Astrocyte of the spinal cord (primary cell): ENCODE results near the gene CSE1L.
"Not testable (repeated sequence)": the region's sequence is repeated elsewhere in the genome, so short reads cannot be mapped to it uniquely, and the experiment has no call there.

Experiments
- DNase-seq: peaks from one replicate; pipeline ENCODE4 v3.0.0; 2011; ENCODE audit warnings: low read depth, low spot score
- H3K4me3 ChIP-seq: 2 replicates; pipeline ENCODE4 v1.5.1; 2011; ENCODE audit warnings: low read depth, mild to moderate bottlenecking, low read length, moderate library complexity
- in situ Hi-C: cut with HindIII; loops from 2 replicates; pipeline ENCODE4 v1.10.0; 2017; ENCODE audit warnings: low sequenced_read_pairs
- TF ChIP-seq, protein P1 (sequence below): IDR thresholded peaks from 2 replicates; pipeline ENCODE4 v1.5.1; 2012; ENCODE audit warnings: low read depth, mild to moderate bottlenecking, low read length, inconsistent platforms

CSE1L gene

GRCh38 chr20:49063279-49063678 lies 17.2 kb downstream of the CSE1L start:
- in situ Hi-C loops = no loop called here
- no peak overlapping the region for H3K4me3 ChIP-seq
- no peak for DNase-seq
- TF ChIP-seq, protein P1, sequence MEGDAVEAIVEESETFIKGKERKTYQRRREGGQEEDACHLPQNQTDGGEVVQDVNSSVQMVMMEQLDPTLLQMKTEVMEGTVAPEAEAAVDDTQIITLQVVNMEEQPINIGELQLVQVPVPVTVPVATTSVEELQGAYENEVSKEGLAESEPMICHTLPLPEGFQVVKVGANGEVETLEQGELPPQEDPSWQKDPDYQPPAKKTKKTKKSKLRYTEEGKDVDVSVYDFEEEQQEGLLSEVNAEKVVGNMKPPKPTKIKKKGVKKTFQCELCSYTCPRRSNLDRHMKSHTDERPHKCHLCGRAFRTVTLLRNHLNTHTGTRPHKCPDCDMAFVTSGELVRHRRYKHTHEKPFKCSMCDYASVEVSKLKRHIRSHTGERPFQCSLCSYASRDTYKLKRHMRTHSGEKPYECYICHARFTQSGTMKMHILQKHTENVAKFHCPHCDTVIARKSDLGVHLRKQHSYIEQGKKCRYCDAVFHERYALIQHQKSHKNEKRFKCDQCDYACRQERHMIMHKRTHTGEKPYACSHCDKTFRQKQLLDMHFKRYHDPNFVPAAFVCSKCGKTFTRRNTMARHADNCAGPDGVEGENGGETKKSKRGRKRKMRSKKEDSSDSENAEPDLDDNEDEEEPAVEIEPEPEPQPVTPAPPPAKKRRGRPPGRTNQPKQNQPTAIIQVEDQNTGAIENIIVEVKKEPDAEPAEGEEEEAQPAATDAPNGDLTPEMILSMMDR = no peak

- no peak overlapping the region for H3K4me3 ChIP-seq
- DNase-seq = no peak
- TF ChIP-seq, protein P1 = no peak
- in situ Hi-C loops = no loop called here
These were observed 28.4 kb downstream of the CSE1L start for GRCh38 chr20:49074521-49074920.

DNA sequence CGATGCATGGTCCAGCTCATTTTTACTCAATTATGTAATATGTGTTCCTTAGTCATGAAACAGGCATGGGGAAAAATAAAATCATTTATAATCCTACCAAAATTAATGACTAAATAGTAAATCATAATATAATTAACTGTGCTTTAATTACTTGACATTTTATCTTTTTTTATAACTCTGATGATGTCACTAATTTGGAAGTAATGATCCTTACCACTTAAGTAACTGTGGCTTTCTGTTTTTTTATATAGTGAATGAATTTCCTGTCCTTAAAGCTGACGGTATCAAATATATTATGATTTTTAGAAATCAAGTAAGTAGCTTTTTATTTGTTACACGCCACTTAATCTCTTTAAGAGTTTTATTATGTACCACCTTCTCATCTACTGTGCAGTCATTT lies 32.2 kb downstream of the CSE1L start:
- in situ Hi-C loops = no loop called here

DNA sequence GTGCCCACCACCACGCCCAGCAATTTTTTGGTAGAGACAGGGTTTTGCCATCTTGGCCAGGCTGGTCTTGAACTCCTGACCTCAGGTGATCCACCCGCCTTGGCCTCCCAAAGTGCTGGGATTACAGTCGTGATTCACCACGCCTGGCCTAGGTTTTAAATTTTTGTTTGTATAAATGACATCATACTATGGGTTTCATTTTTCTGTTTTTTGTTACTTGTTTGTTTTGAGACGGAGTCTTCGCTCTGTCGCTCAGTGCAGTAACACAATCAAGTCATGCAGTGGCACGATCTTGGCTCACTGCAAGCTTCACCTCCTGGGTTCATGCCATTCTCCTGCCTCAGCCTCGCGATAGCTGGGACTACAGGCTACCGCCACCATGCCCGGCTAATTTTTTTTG lies 36.2 kb downstream of the CSE1L start:
- H3K4me3 ChIP-seq, in situ Hi-C loops, DNase-seq: not testable (repeated sequence)

More for the DNA sequence above, 32.2 kb downstream of the CSE1L start:
- DNase-seq = no peak
- TF ChIP-seq, protein P1 = no peak
- no peak overlapping the region for H3K4me3 ChIP-seq

DNA sequence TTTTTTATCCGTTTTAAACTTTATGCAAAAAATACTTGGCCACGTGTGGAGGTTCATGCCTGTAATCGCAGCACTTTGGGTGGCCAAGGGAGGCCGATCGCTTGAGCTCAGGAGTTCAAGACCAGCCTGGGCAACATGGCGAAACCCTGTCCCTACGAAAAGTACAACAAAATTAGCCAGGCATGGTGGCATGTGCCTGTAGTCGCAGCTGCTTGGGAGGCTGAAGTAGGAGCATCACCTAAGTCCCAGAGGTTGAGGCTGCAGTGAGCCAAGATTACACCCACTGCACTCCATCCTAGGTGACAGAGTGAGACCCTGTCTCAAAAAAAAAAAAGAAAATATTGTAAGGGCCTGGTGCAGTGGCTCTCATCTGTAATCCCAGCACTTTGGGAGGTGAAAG lies 45.0 kb downstream of the CSE1L start:
- no peak for DNase-seq
- in situ Hi-C loops = no loop called here
- TF ChIP-seq, protein P1 = no peak
- H3K4me3 ChIP-seq = no peak overlapping the region

DNA sequence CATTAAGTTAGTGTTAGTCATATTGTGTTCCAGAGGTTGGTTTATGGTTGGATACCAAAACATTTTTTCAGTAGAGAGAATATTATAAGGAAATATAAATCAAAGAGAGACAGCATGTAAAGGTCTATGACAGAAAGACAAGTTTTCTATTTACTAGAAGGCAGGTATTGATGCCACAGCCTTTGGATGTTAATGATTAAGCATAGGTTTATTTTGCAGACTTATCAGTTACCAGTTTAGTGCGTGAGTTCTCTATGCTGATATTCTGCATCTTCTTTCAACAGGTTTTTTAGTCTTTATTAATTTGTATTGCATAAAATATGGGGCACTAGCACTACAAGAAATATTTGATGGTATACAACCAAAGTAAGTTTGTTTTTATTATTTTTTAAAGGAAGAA lies 45.6 kb downstream of the CSE1L start:
- TF ChIP-seq, protein P1 = no peak
- no peak overlapping the region for H3K4me3 ChIP-seq
- in situ Hi-C loops = no loop called here
- no peak for DNase-seq

DNA sequence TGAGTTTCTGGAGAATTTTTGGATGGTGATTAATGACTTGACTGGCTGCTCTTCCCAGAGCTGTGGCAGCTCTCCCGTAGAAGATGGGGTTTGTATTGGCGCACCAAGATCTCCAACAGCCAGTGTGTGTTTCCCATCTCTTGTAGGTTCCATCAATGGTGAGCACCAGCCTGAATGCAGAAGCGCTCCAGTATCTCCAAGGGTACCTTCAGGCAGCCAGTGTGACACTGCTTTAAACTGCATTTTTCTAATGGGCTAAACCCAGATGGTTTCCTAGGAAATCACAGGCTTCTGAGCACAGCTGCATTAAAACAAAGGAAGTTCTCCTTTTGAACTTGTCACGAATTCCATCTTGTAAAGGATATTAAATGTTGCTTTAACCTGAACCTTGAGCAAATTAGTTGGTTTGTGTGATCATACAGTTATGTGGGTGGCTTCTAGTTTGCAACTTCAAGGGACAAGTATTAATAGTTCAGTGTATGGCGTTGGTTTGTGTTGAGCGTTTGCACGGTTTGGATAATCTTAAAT lies 50.2 kb downstream of the CSE1L start:
- in situ Hi-C loops = no loop called here
- H3K4me3 ChIP-seq = no peak overlapping the region
- no peak for DNase-seq
- TF ChIP-seq, protein P1 = no peak
